Stomach (tissue), 9 donors: ENCODE data around the gene TOX2. TPM values are rescaled to one million over a fixed set of nuclear protein-coding genes. Genes with fewer than 3 reads are reported as not detected.

Experiments used
- DNase-seq, 2 donors: peaks; one replicate each; pipeline versions ENCODE4 v3.0.0 to v3.0.0-alpha.2; 2013 to 2019
- H3K27ac ChIP-seq, 5 donors: fragments of 200-600 bp in 4 of 5; sonication (generic) in 4 of 5; one replicate each; pipeline ENCODE4 v1.5.1; 2013 to 2019; ENCODE audit warnings: mild to moderate bottlenecking in 1 of 5, moderate library complexity in 1 of 5
- H3K27me3 ChIP-seq, 3 donors: fragments of 200-600 bp; sonication (generic); one replicate each; pipeline ENCODE4 v1.5.1; 2017 to 2019; ENCODE audit warnings: mixed run types in 1 of 3
- H3K36me3 ChIP-seq, 4 donors: fragments of 200-600 bp; sonication (generic); 1 replicate in 3 of 4; 2 replicates in 1 of 4; pipeline ENCODE4 v1.5.1; 2016 to 2019
- H3K4me1 ChIP-seq, 4 donors: fragments of 200-600 bp; sonication (generic); one replicate each; pipeline ENCODE4 v1.5.1; 2016 to 2019
- H3K4me3 ChIP-seq, 4 donors: fragments of 200-600 bp; sonication (generic) in 3 of 4; one replicate each; pipeline ENCODE4 v1.5.1; 2016 to 2019; ENCODE audit warnings: mild to moderate bottlenecking in 1 of 4
- H3K9me3 ChIP-seq, 4 donors: fragments of 200-600 bp; sonication (generic); one replicate each; pipeline ENCODE4 v1.5.1; 2016 to 2019
- EP300 ChIP-seq: sonication (generic); formaldehyde crosslinking; IDR thresholded peaks from one replicate; pipeline ENCODE4 v1.6.1; 2017; ENCODE audit warnings: antibody characterized with exemption
- POLR2A ChIP-seq, 4 donors: fragments of 450-650 bp; IDR thresholded peaks; one replicate each; pipeline ENCODE4 v1.6.1; 2016; ENCODE audit warnings: antibody characterized with exemption in 4 of 4, control low read depth in 2 of 4, mild to moderate bottlenecking in 1 of 4, moderate library complexity in 1 of 4
- POLR2AphosphoS5 ChIP-seq, 3 donors: sonication (generic); formaldehyde crosslinking; IDR thresholded peaks; one replicate each; pipeline ENCODE4 v1.6.1; 2016; ENCODE audit warnings: antibody characterized with exemption in 3 of 3
- WGBS, 5 donors: extraction: QIAGEN DNeasy Blood & Tissue Kit in 3 of 5; methylation state at CpG; one replicate each; pipeline versions ENCODE4 v1.1.5 to v1.1.7; 2013 to 2018; 5-methylcytosine and 5-hydroxymethylcytosine counted together
- intact Hi-C: fragments of 100-400 bp; cut with DNase I; formaldehyde crosslinking; loops from one replicate; pipeline ENCODE4 v1.15.1; 2023; ENCODE audit warnings: low total_unique reads
- polyA plus RNA-seq, 3 donors: library from polyadenylated mRNA; stranded (reverse); fragments of 200-250 nt; gene quantifications; one replicate each; pipeline ENCODE4 v1.2.3, GENCODE V29; 2013
- total RNA-seq, 5 donors: library from RNA; depleted of rRNA; stranded (reverse); fragments of >200 nt; gene quantifications; one replicate each; pipeline versions ENCODE4 v1.1.0 to v1.2.3, GENCODE V29; 2014 to 2016
- TF ChIP-seq, protein P1 (sequence below), 7 experiments: fragments of 450-650 bp in 4 of 7; fragments of 200-600 bp in 3 of 7; sonication (generic) in 3 of 7; IDR thresholded peaks; one replicate each; pipeline ENCODE4 v1.5.1; 2016 to 2019; ENCODE audit warnings: antibody characterized with exemption in 7 of 7, control low read depth in 2 of 7, mild to moderate bottlenecking in 1 of 7
- donor health status: healthy with polysubstance abuse.
- donor health status: Bipolar disorder and iron deficiency.
- donor health status: healthy.

TOX2 gene
- total and polyA plus RNA-seq, 8 donors, result 0.87 to 20.2 (median 7.0) TPM; not detected in 1

DNA sequence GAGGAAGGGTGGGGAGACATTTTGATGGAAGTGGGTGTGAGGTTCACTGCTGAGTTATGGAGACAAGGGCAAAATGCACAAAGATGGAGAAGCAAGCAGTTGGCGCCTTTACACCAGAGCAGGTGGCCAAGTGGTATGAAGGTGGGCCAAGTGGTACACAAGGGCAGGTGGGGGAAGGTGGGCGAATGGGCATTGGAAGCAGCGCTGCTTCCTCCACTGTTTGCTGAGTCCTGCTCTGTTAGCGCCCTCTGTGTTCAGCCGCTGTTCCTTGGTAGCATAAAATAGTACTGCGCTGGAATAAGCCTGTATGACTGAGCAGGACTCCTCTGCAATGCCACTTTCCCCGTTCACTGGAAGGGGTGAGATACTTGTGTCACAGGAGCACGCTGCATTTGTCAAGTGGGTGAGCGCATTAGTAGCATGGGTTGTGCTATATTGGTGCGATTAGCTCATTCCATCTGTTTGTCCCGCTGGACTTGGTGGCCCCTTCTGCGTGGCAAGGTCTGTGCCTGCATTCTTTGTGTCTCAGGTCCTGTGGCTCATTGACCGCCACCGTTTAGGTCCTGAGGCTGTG is 116.4 kb downstream of the TOX2 start:
- no peaks in the 10 kb centered on the region for H3K9me3 ChIP-seq
- H3K27me3 ChIP-seq, result no peaks in the 10 kb centered on the region
- 91 to 94% (median 92%) methylated on average over 14 of the region's 14 CpGs for WGBS, 5 donors
- no peaks in the 10 kb centered on the region for H3K36me3 ChIP-seq
- no peak for TF ChIP-seq POLR2AphosphoS5 (IDR thresholded peaks at IDR 0.05)
- TF ChIP-seq, protein P1, sequence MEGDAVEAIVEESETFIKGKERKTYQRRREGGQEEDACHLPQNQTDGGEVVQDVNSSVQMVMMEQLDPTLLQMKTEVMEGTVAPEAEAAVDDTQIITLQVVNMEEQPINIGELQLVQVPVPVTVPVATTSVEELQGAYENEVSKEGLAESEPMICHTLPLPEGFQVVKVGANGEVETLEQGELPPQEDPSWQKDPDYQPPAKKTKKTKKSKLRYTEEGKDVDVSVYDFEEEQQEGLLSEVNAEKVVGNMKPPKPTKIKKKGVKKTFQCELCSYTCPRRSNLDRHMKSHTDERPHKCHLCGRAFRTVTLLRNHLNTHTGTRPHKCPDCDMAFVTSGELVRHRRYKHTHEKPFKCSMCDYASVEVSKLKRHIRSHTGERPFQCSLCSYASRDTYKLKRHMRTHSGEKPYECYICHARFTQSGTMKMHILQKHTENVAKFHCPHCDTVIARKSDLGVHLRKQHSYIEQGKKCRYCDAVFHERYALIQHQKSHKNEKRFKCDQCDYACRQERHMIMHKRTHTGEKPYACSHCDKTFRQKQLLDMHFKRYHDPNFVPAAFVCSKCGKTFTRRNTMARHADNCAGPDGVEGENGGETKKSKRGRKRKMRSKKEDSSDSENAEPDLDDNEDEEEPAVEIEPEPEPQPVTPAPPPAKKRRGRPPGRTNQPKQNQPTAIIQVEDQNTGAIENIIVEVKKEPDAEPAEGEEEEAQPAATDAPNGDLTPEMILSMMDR (IDR thresholded peaks at IDR 0.05), result no peak
- H3K4me1 ChIP-seq, result no peaks in the 10 kb centered on the region
- no peak overlapping the region for H3K27ac ChIP-seq
- DNase-seq, result no peak
- intact Hi-C loops, result no loop called here
- H3K4me3 ChIP-seq, result no peak overlapping the region

DNA sequence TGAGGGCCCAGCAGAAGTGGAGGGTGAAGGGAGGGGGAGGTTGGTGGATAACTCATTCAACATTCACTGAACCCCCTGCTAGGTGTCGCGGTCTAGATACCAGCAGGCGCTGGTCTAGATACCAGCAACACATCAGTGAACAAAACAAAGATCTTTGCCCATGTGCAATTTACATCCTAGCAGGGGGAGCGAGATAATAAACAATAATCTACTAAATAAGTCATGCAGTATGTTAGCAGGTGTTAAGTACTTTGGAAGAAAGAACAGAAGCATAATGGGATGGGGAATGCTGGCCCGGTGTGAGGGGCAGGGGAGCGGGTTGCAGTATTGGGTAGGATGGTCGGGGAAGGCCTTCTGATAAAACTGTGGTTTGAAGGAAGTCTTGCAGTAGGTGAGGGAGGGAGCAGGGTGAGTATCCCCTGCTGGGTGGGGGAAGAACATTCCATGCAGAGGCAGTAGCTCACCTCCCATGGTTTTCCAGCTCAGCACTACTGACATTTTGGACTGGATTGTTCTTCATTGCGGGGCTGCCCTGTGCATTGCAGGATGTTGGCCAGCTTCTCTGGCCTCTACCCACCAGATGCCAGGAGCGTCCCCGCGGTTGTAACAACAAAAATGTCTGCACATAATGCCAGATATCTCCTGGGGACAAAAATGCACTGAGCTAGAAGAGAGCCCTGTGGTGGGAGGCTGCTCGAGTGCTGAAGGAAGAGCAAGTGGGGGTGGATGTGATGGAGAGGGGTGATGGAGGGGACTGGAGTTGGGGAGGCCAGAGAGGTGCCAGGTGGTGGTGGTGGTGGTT is 117.3 kb downstream of the TOX2 start:
- intact Hi-C loops, result no loop called here
- WGBS, 5 donors, result 65 to 75% (median 72%) methylated on average over 12 of the region's 12 CpGs
- no peak for DNase-seq
- Histone ChIP-seq H3K27ac (no peak overlapping the region), H3K9me3 (no peaks in the 10 kb centered on the region), H3K4me3 (no peak overlapping the region), H3K36me3 (no peaks in the 10 kb centered on the region), H3K27me3 (peaks cover 0 to under 1% (median 0%) of the 10 kb centered on the region in 3 donors), H3K4me1 (no peaks in the 10 kb centered on the region)
- TF ChIP-seq EP300 (no peak), POLR2A (IDR thresholded peaks at IDR 0.05) (no peak), POLR2AphosphoS5 (IDR thresholded peaks at IDR 0.05) (no peak)
- TF ChIP-seq, protein P1 (IDR thresholded peaks at IDR 0.05), result no peak

DNA sequence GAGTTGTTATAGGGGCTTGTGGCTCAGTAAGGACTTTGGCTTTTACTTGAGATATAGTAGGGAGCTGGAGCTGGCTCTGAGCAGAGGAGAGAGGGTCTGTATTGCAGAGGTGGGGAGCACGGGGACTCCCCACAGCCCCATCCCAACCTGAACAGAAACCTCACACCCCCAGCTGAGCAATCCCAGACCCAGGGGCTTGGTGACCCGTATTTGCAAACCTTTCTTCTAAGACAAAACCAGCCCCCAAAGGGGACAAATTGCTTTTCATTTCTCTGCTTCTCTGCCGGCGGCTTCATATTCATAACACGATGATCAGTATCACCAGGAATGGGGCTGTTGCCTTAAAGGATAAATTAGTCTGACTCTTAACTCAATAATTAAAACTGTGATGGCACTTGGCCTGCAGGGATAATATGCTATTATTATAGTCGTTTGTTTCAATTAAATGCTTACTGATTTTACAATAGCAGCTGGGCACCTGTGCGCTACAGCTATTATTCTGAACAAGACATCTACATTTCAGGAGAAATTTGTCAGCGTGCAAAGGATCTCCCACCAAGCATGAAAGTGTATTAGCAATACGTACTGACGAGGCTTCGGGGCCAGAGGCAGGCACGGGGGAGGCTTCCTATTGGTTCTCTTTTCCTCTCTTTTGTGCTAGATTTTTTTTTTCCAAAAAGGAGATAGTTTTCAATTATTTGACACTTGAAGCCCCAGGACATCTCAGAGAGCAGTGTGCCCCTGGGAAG is 118.1 kb downstream of the TOX2 start:
- no peak overlapping the region for H3K4me3 ChIP-seq
- no peaks in the 10 kb centered on the region for H3K36me3 ChIP-seq
- intact Hi-C loops, result no loop called here
- H3K4me1 ChIP-seq, result no peaks in the 10 kb centered on the region
- no peak overlapping the region for H3K27ac ChIP-seq
- DNase-seq, result no peak
- 76 to 81% (median 79%) methylated on average over 12 of the region's 12 CpGs for WGBS, 5 donors
- peaks cover 0 to 6% (median 0%) of the 10 kb centered on the region in 3 donors for H3K27me3 ChIP-seq
- no peak for TF ChIP-seq EP300
- no peak for TF ChIP-seq POLR2A (IDR thresholded peaks at IDR 0.05)
- no peak for TF ChIP-seq POLR2AphosphoS5 (IDR thresholded peaks at IDR 0.05)
- TF ChIP-seq, protein P1 (IDR thresholded peaks at IDR 0.05), result no peak
- H3K9me3 ChIP-seq, result no peaks in the 10 kb centered on the region

DNA sequence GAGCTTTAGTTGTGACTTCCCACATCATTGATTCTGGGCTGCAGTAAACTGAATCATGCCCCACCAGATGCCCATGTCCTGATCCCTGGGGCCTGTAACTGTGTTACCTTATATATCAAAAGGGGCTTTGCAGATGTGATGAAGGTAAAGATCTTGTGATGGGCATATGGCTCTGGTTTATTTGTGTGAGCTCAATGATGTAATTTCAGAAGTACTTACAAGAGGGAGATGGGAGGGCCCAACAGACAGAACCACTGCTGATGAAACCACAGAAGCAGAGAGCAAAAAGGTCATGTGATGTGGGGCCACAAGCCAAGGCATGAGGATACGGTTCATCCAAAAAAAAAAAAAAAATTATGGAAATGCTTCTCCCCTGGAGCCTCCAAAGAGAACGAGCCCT is 118.7 kb downstream of the TOX2 start:
- Histone ChIP-seq H3K4me3 (no peak overlapping the region), H3K27me3 (peaks cover 0 to 12% (median 0%) of the 10 kb centered on the region in 3 donors), H3K36me3 (no peaks in the 10 kb centered on the region), H3K27ac (no peak overlapping the region), H3K4me1 (no peaks in the 10 kb centered on the region), H3K9me3 (no peaks in the 10 kb centered on the region)
- intact Hi-C loops, result no loop called here
- no peak for DNase-seq
- WGBS, 5 donors, result 20 to 54% (median 44%) methylated on average over 2 of the region's 2 CpGs
- TF ChIP-seq POLR2AphosphoS5 (IDR thresholded peaks at IDR 0.05), result no peak
- TF ChIP-seq EP300, result no peak
- TF ChIP-seq, protein P1 (IDR thresholded peaks at IDR 0.05), result no peak
- TF ChIP-seq POLR2A (IDR thresholded peaks at IDR 0.05), result no peak
